HG03571 (cell line): ENCODE measurements around the gene TRIOBP.
"Not testable (repeated sequence)": the region's sequence is repeated elsewhere in the genome, so short reads cannot be mapped to it uniquely, and the experiment has no call there.

Experiments
- ATAC-seq: cut with Tn5 transposase; IDR thresholded peaks from one replicate; pipeline ENCODE4 v1.9.1; 2021; ENCODE audit not compliant: unreplicated experiment

TRIOBP gene

DNA sequence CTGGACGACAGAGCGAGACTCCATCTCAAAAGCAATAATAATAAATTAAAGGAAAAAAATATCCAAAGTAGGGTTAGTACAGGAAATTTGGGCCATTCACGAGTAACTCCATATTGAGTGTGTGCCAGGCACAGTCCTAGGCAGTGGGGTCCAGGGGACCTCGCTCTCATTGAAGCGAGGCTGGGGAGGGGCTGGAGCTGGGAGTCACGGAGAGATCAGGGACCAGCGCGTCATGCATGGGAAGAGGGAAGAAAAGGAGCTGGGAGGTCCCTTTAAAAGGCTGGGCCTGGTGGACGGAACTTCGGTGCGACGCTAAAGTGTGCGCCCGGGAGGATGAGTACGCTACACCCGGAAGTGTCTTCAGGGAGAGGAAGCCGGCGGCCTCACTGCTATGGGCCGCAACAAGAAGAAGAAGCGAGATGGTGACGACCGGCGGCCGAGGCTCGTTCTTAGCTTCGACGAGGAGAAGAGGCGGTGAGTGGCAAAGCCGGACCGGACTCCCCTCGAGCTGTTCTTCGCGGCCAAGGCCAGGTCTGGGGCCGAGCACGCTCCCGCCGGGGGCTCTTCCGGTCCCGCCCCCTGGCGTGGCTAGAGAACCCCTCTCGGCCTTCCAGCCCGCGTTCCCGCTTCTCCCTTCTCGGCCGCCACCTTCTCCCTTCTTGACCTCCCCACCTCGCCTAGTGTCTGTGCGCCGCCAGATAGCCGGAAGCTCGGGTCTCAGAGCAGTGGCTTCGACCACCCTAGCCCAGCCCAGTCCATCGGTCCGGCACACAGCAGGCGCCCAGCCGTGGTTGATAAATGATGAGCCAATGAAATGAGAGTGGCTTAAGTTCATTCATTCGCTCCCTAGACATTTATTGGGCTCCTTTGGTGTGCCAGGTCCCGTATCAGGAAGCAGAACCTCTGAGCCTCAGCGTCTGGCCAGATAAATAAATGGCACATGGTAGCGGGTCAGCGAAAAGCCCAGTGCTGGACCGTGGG is 10.6 kb upstream of the TRIOBP start, which contains the start of gene NOL12:
NOL12 (plus strand) TSS at position 342 of the 981 bp plus-strand sequence; CDS start at position 392, 50 bp downstream.
- ATAC-seq: peak; percentile 62

GRCh38 chr22:37690407-37690806 is 6.4 kb upstream of the TRIOBP start:
- ATAC-seq: no peak

DNA sequence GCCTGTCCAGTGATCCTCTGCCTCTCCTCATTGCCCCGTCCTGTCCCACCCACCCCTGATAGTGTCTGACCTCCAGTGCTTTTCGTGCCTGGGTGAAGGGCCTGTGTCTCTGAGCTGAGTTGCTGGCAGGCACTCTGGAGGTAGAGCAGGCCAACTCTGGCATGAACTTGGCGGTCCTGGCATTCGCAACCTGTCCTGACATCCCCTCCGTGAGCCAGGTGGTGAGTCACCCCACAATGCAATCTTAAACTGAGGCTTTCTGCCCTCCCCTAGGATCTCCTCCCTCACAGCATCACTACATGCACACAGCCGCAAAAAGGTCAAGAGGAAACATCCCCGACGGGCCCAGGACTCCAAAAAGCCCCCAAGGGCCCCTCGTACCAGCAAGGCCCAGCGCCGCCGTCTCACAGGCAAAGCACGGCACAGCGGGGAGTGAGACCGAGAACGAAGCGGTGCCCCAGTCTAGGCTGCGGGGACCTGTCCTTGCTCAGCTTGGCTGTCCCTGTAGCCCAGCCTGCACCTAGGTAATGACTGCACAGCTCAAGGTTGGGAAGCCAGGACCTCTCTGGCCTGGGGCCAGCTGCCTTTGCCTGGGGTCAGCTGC is 5.8 kb upstream of the TRIOBP start:
- no peak for ATAC-seq

- no peak for ATAC-seq
Measured at GRCh38 chr22:37692627-37693285, 4.1 kb upstream of the TRIOBP start.

GRCh38 chr22:37694131-37694530 is 2.7 kb upstream of the TRIOBP start:
- ATAC-seq: not testable (repeated sequence)

DNA sequence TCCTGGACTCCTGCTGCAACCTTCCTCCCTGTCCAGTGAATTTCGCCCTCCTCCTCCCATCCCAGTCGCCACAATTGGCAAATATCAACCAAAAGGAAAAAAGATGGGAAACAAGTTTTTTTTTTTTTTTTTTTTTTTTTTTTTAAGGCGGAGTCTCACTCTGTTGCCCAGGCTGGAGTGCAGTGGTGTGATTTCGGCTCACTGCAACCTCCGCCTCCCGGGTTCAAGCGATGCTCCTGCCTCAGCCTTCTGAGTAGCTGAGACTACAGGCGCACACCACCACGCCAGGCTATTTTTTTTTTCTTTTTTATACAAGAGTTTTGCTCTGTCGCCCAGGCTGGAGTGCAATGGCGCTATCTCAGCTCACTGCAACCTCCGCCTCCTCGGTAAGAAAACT is 590 bp upstream of the TRIOBP start:
- not testable (repeated sequence) for ATAC-seq

DNA sequence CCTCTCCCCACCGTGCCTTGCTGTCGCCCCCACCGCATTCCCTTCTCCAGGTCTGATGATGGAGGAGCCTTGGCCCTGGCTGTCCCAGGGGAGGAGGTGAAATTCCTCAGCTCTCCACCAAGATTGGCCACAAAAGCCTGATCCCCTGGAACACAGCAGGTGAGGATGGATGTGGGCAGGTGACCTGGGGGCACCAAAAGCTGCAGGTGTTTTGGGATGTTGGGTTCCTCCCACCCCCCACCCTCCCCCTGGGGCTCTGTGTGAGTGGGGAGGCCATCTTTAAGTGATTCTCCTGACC is 639 bp downstream of the TRIOBP start:
- ATAC-seq: no peak

DNA sequence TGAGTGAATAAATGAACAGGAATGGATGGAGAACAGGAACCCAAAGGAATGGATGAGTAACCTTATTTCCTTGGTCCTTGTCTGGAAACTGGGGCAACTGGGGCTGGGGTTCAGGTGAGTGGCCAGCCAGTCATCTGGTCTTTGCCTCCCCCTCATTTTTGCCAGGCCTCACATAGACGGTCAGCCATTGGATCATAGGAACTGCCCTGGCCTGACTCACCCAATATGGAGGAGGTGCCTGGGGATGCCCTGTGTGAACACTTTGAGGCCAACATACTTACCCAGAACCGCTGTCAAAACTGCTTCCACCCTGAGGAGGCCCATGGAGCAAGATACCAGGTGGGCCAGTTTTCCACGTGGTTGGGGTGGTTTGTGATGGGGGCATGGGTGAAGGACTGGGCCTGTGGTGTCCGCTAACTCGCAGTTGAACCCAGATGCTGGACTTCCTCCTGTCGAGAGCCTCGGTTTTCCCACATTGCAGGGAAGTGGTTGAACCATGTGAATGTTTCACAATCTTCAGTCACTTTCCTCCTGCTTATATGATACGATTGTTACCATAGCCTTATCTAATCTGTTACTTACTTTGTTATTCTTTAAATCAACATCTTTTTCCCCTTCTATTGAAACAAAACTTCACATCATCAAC is 4.4 kb downstream of the TRIOBP start:
- ATAC-seq: no peak

- ATAC-seq: no peak
Measured at GRCh38 chr22:37703906-37704305, 7.1 kb downstream of the TRIOBP start.

DNA sequence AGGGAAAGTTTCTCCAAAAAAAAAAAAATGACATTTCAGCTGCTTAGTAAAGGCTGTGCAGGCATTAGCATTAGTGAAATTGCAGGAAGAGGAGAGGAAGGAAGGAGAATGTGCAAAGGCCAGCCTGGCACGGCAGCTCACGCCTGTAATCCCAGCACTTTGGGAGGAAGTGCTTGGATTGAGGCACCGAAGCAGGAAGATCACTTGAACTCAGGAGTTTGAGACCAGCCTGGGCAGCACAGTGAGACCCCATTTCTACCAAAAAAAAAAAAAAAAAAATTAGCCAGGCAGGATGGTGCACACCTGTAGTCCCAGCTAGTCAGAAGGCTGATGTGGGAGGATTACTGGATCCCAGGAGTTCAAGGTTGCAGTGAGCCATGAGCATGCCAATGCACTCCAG is 7.8 kb downstream of the TRIOBP start:
- no peak for ATAC-seq

DNA sequence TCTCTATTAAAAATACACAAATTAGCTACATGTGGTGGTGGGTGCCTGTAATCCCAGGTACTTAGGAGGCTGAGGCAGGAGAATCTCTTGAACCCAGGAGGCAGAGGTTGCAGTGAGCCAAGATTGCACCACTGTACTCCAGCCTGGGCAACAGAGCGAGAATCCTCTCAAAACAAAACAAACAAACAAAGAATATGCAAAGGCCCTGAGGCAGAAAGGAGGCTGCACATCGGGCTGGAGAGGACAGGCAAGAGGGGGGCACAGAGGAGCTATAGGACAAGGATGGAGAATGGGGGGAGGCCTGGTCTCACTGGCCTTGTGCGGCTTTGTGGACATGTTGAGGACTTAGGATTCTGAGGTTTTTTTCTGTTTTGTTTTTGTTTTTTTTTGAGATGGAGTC is 8.4 kb downstream of the TRIOBP start:
- ATAC-seq: no peak

DNA sequence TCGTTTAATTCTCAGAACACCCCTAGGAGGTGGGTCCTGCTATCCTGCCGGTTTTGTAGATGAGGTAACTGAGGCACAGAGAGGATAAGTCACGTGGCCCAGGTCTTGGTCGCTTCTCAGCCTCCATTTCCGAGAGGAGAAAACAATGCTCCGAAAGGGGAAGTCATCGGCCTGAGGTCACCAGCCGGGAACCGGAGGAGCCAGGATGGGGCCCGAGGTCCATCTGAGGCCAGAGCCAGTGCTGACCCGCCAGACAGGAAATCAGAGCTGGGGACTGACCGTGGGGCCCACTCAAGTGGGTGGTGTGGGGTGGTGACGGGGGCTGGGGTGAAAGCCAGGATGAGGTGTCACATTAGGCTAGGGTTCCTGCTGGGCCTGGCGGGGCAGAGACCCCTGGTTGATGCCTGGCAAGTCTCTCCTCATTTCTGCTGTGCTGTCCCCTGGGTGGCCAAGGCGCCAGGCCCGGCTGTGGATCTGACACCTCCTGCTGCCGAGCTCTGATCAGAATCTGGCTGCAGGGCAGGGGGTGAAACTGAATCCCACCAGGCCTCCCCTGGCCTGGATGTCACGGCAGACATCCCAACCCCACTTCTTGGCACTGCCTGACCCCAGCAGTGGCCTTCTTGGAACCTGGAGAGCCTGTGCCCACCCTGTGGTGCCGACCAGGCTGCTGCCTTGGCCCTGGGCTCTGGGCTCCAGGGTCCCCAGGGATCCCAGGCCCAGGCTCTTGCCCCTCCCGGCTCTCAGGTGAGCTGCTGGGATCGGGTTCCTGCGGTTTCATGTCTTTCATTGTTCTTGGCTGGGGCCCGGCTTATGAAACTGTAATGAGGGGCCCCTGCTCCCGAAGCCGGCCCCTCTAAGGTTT is 12.0 kb downstream of the TRIOBP start:
- no peak for ATAC-seq

GRCh38 chr22:37709445-37709765 is 12.6 kb downstream of the TRIOBP start:
- no peak for ATAC-seq

DNA sequence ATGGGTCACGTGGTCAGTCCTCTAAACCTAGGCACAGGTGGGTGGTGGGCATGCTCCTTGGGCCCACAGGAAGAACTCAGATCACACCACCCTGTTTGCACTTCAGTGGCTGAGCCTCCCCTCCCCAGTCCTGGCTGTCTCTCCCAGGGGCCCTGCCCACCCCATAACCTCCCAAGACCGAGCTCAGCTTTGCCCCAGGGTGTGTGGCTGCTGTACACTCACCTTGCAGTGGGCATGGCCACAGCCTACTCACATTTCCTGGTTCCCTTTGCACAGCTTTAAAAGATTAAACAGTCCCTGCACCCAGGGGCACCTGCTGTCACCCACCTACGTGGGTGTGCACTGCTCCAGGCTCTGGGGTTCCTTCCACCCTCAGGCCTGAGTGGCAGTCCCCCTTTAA is 13.8 kb downstream of the TRIOBP start:
- ATAC-seq: no peak

GRCh38 chr22:37711490-37711889 is 14.6 kb downstream of the TRIOBP start:
- ATAC-seq: no peak

DNA sequence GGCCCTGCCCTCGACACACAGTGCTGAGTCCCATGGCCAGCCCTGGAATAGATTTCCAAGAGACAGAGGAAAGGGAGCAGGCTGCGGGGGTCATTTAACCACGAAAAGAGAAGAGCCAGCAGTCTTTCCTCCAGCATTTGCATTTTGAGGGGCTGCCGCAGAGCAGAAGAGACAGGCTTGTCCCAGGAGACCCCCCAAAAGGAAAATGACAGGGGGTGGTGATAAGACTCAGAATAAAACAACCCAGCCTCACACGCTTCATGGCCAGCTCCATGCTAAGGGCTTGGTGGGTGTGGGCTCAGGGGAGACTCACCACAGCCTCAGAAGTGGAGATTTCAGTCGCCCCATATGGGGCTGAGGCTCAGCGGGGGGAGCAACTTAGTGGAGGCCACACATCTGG is 16.9 kb downstream of the TRIOBP start:
- ATAC-seq: no peak

- ATAC-seq: no peak
Measured at GRCh38 chr22:37714634-37715033, 17.8 kb downstream of the TRIOBP start.

- no peak for ATAC-seq
Measured at GRCh38 chr22:37715760-37716159, 18.9 kb downstream of the TRIOBP start.

- ATAC-seq: no peak
Measured at GRCh38 chr22:37716708-37717107, 19.9 kb downstream of the TRIOBP start.

GRCh38 chr22:37717235-37717634 is 20.4 kb downstream of the TRIOBP start:
- ATAC-seq: not testable (repeated sequence)
